OCI-LY7 (cell line): Measurements from ENCODE around the gene ZNF771.
A peak's percentile ranks its signal among the peaks of the same experiment; 100 is the strongest.

ENCODE experiments used
- EZH2phosphoT487 ChIP-seq: fragments of 200-600 bp; sonication (generic); IDR thresholded peaks from 2 replicates; pipeline ENCODE4 v1.6.1; 2018; ENCODE audit warnings: low read depth, borderline replicate concordance, mild to moderate bottlenecking, mixed run types, antibody characterized with exemption, low read length, moderate library complexity, mixed read lengths
- TF ChIP-seq, protein P1 (sequence below): fragments of 200-600 bp; sonication (generic); conservative IDR thresholded peaks from 2 replicates; pipeline ENCODE4 v1.5.1; 2014; ENCODE audit warnings: mild to moderate bottlenecking, antibody characterized with exemption, low read length, moderate library complexity, mixed read lengths

- TF ChIP-seq, protein P1, sequence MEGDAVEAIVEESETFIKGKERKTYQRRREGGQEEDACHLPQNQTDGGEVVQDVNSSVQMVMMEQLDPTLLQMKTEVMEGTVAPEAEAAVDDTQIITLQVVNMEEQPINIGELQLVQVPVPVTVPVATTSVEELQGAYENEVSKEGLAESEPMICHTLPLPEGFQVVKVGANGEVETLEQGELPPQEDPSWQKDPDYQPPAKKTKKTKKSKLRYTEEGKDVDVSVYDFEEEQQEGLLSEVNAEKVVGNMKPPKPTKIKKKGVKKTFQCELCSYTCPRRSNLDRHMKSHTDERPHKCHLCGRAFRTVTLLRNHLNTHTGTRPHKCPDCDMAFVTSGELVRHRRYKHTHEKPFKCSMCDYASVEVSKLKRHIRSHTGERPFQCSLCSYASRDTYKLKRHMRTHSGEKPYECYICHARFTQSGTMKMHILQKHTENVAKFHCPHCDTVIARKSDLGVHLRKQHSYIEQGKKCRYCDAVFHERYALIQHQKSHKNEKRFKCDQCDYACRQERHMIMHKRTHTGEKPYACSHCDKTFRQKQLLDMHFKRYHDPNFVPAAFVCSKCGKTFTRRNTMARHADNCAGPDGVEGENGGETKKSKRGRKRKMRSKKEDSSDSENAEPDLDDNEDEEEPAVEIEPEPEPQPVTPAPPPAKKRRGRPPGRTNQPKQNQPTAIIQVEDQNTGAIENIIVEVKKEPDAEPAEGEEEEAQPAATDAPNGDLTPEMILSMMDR = peak; percentile 49
- no peak for TF ChIP-seq EZH2phosphoT487
These were observed at the start of gene ZNF771 for GRCh38 chr16:30407102-30407803.
